Endothelial cell (in vitro differentiated cells): ENCODE results near the gene SRSF11. TPM values are rescaled to one million over a fixed set of nuclear protein-coding genes. Genes with fewer than 3 reads are reported as not detected.

ENCODE experiments used
- DNase-seq: peaks from one replicate; pipeline ENCODE4 v3.0.0; 2021; ENCODE audit warnings: low spot score
- H3K27ac Mint-ChIP-seq: one replicate; pipeline ENCODE4 v1.8.0; 2021; ENCODE audit warnings: mixed read lengths, inconsistent platforms; ENCODE audit not compliant: unreplicated experiment
- H3K27me3 Mint-ChIP-seq: one replicate; pipeline ENCODE4 v1.8.0; 2021; ENCODE audit warnings: mild to moderate bottlenecking, moderate library complexity, mixed read lengths, inconsistent platforms; ENCODE audit not compliant: unreplicated experiment
- H3K36me3 Mint-ChIP-seq: one replicate; pipeline ENCODE4 v1.8.0; 2021; ENCODE audit warnings: mild to moderate bottlenecking, low read depth, mixed read lengths, inconsistent platforms; ENCODE audit not compliant: unreplicated experiment
- H3K4me1 Mint-ChIP-seq: one replicate; pipeline ENCODE4 v1.8.0; 2021; ENCODE audit warnings: mild to moderate bottlenecking, mixed read lengths, inconsistent platforms; ENCODE audit not compliant: unreplicated experiment
- H3K4me3 Mint-ChIP-seq: one replicate; pipeline ENCODE4 v1.8.0; 2021; ENCODE audit warnings: mild to moderate bottlenecking, mixed read lengths, inconsistent platforms; ENCODE audit not compliant: unreplicated experiment
- H3K9me3 Mint-ChIP-seq: one replicate; pipeline ENCODE4 v1.8.0; 2021; ENCODE audit warnings: mixed read lengths, inconsistent platforms; ENCODE audit not compliant: unreplicated experiment
- total RNA-seq: library from RNA; stranded (reverse); fragmentation: NEBNext Ultra II Directional; extraction: Animal tissue kit (Norgen Biotek cat#: 25700); gene quantifications from one replicate; pipeline ENCODE4 v1.2.1, GENCODE V29; 2021; ENCODE audit not compliant: unreplicated experiment
- TF ChIP-seq, protein P1 (sequence below): fragments of 200-600 bp; sonication (generic); IDR thresholded peaks from one replicate; pipeline ENCODE4 v1.5.0; 2021; ENCODE audit warnings: antibody characterized with exemption; ENCODE audit not compliant: unreplicated experiment

The SRSF11 gene
- total RNA-seq, 1 donor from 2014 or later, result 270 TPM

DNA sequence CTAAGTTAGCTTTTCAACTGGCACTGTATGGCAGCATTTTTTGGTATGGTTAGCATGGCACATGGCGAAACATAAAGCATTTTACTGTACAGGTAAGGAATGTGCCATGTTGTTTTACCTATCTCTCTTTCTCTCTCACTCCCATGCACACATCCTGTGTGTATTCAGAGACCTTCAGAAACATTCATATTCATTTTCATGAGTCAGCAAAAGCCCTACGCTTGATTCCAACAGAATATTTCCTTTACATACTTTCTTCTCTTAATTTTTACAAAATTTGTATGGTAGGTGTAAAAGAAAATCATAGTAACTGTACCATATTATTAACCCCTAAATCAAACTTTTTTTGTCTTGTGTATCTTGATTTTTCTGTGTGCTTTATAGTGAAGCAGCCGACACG is 10.3 kb downstream of the SRSF11 start:
- Mint-ChIP-seq H3K9me3 (no peaks in the 10 kb centered on the region), H3K27ac (peak overlapping the region; percentile 44), H3K36me3 (peaks cover 18% of the 10 kb centered on the region), H3K27me3 (no peaks in the 10 kb centered on the region), H3K4me1 (peaks cover 10% of the 10 kb centered on the region), H3K4me3 (no peak overlapping the region)
- TF ChIP-seq, protein P1, sequence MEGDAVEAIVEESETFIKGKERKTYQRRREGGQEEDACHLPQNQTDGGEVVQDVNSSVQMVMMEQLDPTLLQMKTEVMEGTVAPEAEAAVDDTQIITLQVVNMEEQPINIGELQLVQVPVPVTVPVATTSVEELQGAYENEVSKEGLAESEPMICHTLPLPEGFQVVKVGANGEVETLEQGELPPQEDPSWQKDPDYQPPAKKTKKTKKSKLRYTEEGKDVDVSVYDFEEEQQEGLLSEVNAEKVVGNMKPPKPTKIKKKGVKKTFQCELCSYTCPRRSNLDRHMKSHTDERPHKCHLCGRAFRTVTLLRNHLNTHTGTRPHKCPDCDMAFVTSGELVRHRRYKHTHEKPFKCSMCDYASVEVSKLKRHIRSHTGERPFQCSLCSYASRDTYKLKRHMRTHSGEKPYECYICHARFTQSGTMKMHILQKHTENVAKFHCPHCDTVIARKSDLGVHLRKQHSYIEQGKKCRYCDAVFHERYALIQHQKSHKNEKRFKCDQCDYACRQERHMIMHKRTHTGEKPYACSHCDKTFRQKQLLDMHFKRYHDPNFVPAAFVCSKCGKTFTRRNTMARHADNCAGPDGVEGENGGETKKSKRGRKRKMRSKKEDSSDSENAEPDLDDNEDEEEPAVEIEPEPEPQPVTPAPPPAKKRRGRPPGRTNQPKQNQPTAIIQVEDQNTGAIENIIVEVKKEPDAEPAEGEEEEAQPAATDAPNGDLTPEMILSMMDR, result no peak
- DNase-seq, result no peak

DNA sequence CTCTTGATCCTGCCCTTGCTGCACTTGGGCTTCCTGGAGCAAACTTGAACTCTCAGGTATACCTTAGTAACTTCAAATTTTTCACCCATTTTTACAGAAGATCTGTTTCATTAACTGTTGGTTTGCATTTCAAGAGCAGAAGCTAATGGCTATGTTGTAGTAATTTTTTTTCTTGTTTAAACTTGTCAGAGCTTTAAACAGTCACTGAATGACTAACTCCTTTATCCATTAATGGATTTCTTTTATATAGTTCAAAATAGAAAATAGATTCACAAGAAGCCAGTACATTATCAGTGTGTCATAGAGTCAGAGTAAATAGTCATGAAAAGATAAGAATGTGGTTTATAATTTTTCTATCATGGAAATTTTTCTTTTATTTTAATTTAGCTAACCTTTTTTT is 13.6 kb downstream of the SRSF11 start:
- no peak overlapping the region for H3K27ac Mint-ChIP-seq
- no peaks in the 10 kb centered on the region for H3K27me3 Mint-ChIP-seq
- TF ChIP-seq, protein P1, result no peak
- no peaks in the 10 kb centered on the region for H3K9me3 Mint-ChIP-seq
- H3K36me3 Mint-ChIP-seq, result peaks cover 24% of the 10 kb centered on the region
- no peak overlapping the region for H3K4me3 Mint-ChIP-seq
- no peak for DNase-seq
- H3K4me1 Mint-ChIP-seq, result no peaks in the 10 kb centered on the region

DNA sequence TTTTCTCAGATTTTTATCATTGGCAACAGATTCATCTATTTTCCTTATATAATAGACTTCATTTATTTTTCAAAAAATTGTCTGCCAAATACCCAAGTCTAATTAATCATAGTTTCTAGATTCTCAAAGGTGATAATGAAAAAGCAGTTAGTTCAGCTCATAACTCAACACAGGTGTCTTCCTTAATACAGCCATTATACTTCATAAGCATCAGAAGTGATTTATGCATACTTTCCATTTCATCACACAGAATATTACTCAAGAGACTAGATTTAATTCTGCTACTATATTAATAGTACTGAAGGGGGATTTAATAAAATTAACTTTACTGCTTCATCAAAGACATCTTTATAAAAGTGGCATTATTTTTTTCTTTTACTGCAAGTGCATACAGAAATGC is 18.8 kb downstream of the SRSF11 start:
- H3K9me3 Mint-ChIP-seq, result no peaks in the 10 kb centered on the region

DNA sequence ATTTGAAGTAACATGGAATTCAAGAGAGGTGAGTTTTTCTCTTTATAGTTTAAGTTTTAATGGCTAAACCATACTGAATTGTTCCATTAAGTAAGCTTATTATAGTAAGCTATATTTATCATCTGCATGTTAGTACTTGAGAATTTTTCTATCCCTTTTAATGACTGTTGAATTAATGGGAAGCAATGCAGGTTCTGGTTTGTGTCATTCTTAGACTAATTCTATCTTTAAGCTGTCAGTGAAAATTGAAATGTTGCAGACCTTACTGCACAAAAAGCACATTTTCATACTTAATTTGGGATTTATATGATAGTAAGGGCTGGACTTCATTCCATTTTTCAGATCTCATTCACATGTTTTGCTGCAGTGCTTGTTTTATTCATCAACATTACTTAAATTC is 25.9 kb downstream of the SRSF11 start:
- Mint-ChIP-seq H3K9me3 (no peaks in the 10 kb centered on the region), H3K27ac (no peak overlapping the region), H3K4me1 (no peaks in the 10 kb centered on the region), H3K4me3 (no peak overlapping the region), H3K27me3 (no peaks in the 10 kb centered on the region), H3K36me3 (peaks cover 53% of the 10 kb centered on the region)
- no peak for DNase-seq
- TF ChIP-seq, protein P1, result no peak

More for the DNA sequence above, 18.8 kb downstream of the SRSF11 start:
- Mint-ChIP-seq H3K27ac (no peak overlapping the region), H3K27me3 (no peaks in the 10 kb centered on the region), H3K4me1 (no peaks in the 10 kb centered on the region), H3K36me3 (peaks cover 36% of the 10 kb centered on the region), H3K4me3 (no peak overlapping the region)
- DNase-seq, result no peak
- TF ChIP-seq, protein P1, result no peak

DNA sequence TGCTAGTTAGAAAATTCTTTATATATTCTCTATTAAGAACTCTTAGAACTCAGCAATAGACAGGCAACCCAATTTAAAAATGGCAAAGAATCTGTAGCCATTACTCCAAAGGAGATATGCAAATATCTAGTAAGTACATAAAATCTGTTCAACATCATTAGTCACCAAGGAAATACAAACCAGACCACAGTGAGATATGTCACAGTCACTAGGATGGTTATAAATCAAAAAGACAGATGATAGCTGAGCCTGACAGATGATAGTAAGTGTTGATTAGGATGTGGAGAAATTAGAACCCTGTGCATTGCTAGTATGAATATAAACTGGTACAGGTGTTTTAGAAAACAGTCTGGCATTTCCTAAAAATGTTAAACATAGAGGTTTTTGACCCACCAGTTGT is 26.6 kb downstream of the SRSF11 start:
- no peaks in the 10 kb centered on the region for H3K4me1 Mint-ChIP-seq
- peaks cover 52% of the 10 kb centered on the region for H3K36me3 Mint-ChIP-seq
- no peak overlapping the region for H3K4me3 Mint-ChIP-seq
- TF ChIP-seq, protein P1, result no peak
- DNase-seq, result no peak
- H3K27me3 Mint-ChIP-seq, result no peaks in the 10 kb centered on the region
- H3K27ac Mint-ChIP-seq, result no peak overlapping the region
- H3K9me3 Mint-ChIP-seq, result no peaks in the 10 kb centered on the region
